Colonic mucosa (tissue), 4 donors: ENCODE data around the gene AMACR. TPM values are rescaled to one million over a fixed set of nuclear protein-coding genes. Genes with fewer than 3 reads are reported as not detected.

ENCODE experiments used
- DNase-seq: peaks from one replicate; pipeline ENCODE4 v3.0.0-alpha.2; 2020
- H3K27ac ChIP-seq: fragments of 200-600 bp; one replicate; pipeline ENCODE4 v1.8.0; 2021
- H3K27me3 ChIP-seq: fragments of 200-600 bp; one replicate; pipeline ENCODE4 v1.8.0; 2021
- H3K36me3 ChIP-seq: fragments of 200-600 bp; one replicate; pipeline ENCODE4 v1.8.0; 2021
- H3K4me1 ChIP-seq: fragments of 200-600 bp; one replicate; pipeline ENCODE4 v1.8.0; 2021; ENCODE audit warnings: mild to moderate bottlenecking
- H3K4me3 ChIP-seq: fragments of 200-600 bp; one replicate; pipeline ENCODE4 v1.8.0; 2021
- H3K9ac ChIP-seq, 2 donors: one replicate each; pipeline ENCODE4 v1.7.0; 2013; ENCODE audit warnings: control low read depth in 2 of 2, low read depth in 2 of 2, low read length in 2 of 2
- H3K9me3 ChIP-seq: fragments of 200-600 bp; one replicate; pipeline ENCODE4 v1.8.0; 2021
- intact Hi-C: fragments of 100-400 bp; cut with DNase I; formaldehyde crosslinking; loops from one replicate; pipeline ENCODE4 v1.14.1; 2022
- total RNA-seq, 2 donors: library from RNA; stranded (reverse); fragmentation: NEBNext Ultra II Directional in 1 of 2; extraction: Animal tissue kit (Norgen Biotek cat#: 25700) in 1 of 2; gene quantifications; one replicate each; pipeline ENCODE4 v1.2.1, GENCODE V29; 2021
- TF ChIP-seq, protein P1 (sequence below): fragments of 200-600 bp; IDR thresholded peaks from one replicate; pipeline ENCODE4 v1.8.0; 2022; ENCODE audit warnings: antibody characterized with exemption, mild to moderate bottlenecking
- donor health status: healthy.
- donor health status: DM: no; HTN: no; CAD: no.
- donor health status: DM: no; HTN: no; CAD: no.

Gene AMACR
- 10 to 100 TPM; 50.3 to 67.9 TPM for total RNA-seq

DNA sequence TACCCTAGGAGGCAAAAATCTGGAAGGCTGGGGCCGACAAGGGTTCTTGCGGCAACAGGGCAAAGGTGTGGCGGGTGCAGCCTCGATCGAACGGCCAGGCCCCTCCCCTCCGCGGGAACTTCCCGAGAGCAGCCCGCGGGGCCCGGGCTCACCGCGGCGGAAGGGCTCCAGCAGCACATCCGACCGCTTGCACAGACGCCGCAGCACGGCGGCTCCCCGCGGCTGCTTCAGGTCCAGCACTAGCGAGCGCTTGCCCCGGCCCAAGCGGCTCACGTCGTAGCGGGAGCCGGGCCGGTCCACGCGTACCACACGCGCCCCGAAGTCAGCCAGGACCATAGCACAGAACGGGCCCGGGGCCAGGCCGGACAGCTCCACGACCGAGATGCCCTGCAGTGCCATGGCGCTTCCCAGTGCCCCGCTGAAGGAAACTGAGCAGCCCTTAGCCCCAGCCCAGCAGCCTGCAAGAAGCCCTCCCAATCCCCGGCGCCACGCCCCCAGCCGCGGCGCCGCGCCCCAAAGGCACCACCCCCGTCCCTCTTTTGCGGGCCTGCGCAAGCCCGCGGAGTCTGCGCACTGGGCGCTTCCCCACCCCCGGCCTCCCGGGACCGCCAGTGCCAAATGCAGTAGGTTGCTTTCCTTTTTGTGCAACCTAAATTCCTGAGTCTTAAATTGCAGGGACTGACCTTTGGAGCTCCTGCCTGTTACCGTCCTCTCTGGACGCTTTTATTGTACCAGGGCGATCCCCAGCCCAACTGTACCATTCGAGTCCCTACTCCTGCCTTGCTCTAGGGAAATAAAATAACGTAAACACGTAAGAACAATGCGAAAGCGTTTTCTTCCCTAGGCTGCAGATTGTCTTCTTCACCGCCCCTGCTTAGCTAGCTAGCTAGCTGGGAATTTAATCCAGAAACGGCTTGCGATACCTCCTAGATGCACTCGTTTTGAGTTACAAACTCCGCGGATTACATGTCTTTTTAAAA lies at the start of gene AMACR:
Gene AMACR (minus strand): TSS at position 430 of the 980 bp plus-strand sequence. CDS start 31 bp downstream, at position 399.
- Histone ChIP-seq H3K36me3 (no peaks in the 10 kb centered on the region), H3K9me3 (no peaks in the 10 kb centered on the region), H3K4me3 (peak within 1 kb of the TSS; percentile 64), H3K9ac (peak within 1 kb of the TSS; percentile 77 to 96), H3K27me3 (no peaks in the 10 kb centered on the region), H3K4me1 (peaks cover 7% of the 10 kb centered on the region), H3K27ac (peak within 1 kb of the TSS; percentile 96)
- TF ChIP-seq, protein P1, sequence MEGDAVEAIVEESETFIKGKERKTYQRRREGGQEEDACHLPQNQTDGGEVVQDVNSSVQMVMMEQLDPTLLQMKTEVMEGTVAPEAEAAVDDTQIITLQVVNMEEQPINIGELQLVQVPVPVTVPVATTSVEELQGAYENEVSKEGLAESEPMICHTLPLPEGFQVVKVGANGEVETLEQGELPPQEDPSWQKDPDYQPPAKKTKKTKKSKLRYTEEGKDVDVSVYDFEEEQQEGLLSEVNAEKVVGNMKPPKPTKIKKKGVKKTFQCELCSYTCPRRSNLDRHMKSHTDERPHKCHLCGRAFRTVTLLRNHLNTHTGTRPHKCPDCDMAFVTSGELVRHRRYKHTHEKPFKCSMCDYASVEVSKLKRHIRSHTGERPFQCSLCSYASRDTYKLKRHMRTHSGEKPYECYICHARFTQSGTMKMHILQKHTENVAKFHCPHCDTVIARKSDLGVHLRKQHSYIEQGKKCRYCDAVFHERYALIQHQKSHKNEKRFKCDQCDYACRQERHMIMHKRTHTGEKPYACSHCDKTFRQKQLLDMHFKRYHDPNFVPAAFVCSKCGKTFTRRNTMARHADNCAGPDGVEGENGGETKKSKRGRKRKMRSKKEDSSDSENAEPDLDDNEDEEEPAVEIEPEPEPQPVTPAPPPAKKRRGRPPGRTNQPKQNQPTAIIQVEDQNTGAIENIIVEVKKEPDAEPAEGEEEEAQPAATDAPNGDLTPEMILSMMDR: no peak
- intact Hi-C loops: no loop called here
- peak; percentile 93 for DNase-seq

DNA sequence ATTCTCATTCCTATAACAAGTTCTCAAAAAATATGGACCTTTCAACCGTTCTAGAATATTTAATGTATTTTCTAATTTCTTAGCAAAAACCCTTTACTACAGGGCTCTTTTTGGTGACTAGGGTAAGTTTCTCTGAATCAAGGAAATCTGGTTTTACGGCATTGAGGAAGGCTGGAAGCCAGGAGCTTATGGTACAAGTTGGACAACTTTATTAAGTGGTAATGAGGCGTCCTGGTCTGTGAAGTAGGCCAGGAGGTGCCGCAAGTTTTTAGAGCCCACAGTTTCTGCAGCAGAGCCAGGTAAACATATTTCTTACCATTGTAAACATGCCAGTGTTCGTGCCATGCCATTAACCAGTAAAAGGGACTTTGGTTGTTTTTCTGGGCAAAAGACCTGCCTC lies 49.7 kb upstream of the AMACR start:
- TF ChIP-seq, protein P1: no peak
- Histone ChIP-seq H3K4me3 (no peak overlapping the region), H3K9ac (no peak overlapping the region), H3K36me3 (no peaks in the 10 kb centered on the region), H3K4me1 (no peaks in the 10 kb centered on the region), H3K27ac (no peak overlapping the region), H3K27me3 (no peaks in the 10 kb centered on the region), H3K9me3 (no peaks in the 10 kb centered on the region)
- intact Hi-C loops: no loop called here
- DNase-seq: no peak

DNA sequence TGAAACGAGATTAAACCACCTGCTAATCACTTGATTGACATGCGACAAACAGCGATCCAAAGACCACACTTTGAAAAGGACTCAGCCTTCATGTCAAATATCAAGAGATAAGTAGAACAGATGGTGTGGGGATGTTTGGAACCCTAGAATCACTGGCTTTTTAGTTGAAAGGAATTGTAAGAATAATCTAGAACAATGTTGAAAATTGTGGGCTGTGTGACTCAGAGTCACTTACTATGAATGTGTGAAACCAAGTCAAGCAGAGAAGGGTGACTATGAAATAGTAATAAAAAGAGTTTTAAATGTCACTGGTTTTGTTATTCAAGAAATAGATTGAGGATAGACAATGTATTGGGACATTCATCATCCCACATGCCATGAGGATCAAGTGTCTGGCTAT lies 49.3 kb upstream of the AMACR start:
- no peak for DNase-seq
- Histone ChIP-seq H3K36me3 (no peaks in the 10 kb centered on the region), H3K27me3 (no peaks in the 10 kb centered on the region), H3K9ac (no peak overlapping the region), H3K27ac (no peak overlapping the region), H3K9me3 (no peaks in the 10 kb centered on the region), H3K4me3 (no peak overlapping the region), H3K4me1 (no peaks in the 10 kb centered on the region)
- intact Hi-C loops: no loop called here
- TF ChIP-seq, protein P1: no peak

DNA sequence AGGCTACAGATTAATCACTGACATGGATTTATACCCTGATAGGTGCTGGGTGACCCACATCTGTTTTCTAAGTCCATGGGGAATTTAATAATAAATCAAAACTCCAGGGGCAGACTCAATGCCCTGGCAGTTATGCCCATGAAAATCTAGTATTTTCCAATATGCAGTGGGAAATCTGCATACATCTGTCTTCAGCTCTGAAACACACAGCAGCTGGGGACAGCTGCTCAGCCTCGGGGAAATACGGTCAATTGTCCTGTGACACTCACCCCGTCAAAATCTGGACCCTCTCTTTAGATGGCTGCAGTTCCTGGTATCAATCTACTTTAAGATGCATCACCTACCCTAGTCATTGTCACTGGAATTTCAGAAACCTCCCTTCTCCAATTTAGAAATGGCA lies 47.8 kb upstream of the AMACR start:
- intact Hi-C loops: no loop called here
- TF ChIP-seq, protein P1: no peak
- no peak overlapping the region for H3K9ac ChIP-seq
- no peak overlapping the region for H3K4me3 ChIP-seq
- no peaks in the 10 kb centered on the region for H3K4me1 ChIP-seq
- no peaks in the 10 kb centered on the region for H3K9me3 ChIP-seq
- H3K27me3 ChIP-seq: no peaks in the 10 kb centered on the region
- no peak for DNase-seq
- no peaks in the 10 kb centered on the region for H3K36me3 ChIP-seq
- no peak overlapping the region for H3K27ac ChIP-seq

DNA sequence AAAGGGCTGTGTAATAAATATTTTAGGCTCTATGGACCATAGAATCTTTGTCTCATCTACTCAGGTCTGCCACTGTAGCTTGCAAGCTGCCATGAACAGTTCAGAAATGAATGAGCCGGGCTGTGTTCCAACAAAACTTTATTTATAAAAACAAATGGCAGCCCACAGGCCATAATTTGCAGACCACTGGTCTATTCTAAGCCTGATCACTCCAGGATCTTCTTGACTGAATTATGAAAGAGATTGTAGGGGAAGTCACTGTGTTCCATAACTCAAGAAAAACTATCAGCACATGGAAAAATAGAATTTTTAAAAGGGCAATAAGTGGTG lies 46.5 kb upstream of the AMACR start:
- H3K4me1 ChIP-seq: no peaks in the 10 kb centered on the region
- TF ChIP-seq, protein P1: no peak
- H3K9ac ChIP-seq: no peak overlapping the region
- no peak overlapping the region for H3K27ac ChIP-seq
- H3K9me3 ChIP-seq: no peaks in the 10 kb centered on the region
- intact Hi-C loops: no loop called here
- H3K4me3 ChIP-seq: no peak overlapping the region
- H3K36me3 ChIP-seq: no peaks in the 10 kb centered on the region
- H3K27me3 ChIP-seq: no peaks in the 10 kb centered on the region
- DNase-seq: no peak
